B cell (primary cell): ENCODE results near the gene EYS. TPM values are rescaled to one million over a fixed set of nuclear protein-coding genes. Genes with fewer than 3 reads are reported as not detected.

Experiments used
- ATAC-seq: fragments of 200-7000 bp; cut with Tn5 transposase; one replicate; pipeline ENCODE4 v1.10.0; 2021; ENCODE audit warnings: low read depth, mild to moderate bottlenecking, moderate number of reproducible peaks, moderate library complexity
- CTCF ChIA-PET: fragments of 350-600 bp; sonication (Branson Sonifier 250); formaldehyde crosslinking; loops from one replicate; lab custom pipeline; 2021; ENCODE audit warnings: antibody characterized with exemption, inconsistent platforms; lab: Charles Lee
- POLR2A ChIA-PET: fragments of 350-600 bp; sonication (Branson Sonifier 250); formaldehyde crosslinking; loops from one replicate; lab custom pipeline; 2021; ENCODE audit warnings: antibody characterized with exemption; lab: Charles Lee
- DNase-seq: peaks from one replicate; pipeline ENCODE4 v3.0.0; 2013
- H2AFZ ChIP-seq: 2 replicates; pipeline ENCODE4 v1.6.1; 2012; ENCODE audit warnings: mild to moderate bottlenecking, low read depth, low read length; ENCODE audit not compliant: insufficient read depth, poor library complexity, severe bottlenecking
- H3K27ac ChIP-seq, 2 donors: 1 replicate in 1 of 2; 2 replicates in 1 of 2; pipeline ENCODE4 v1.5.1; 2012 to 2013; ENCODE audit warnings: low read length in 2 of 2, mild to moderate bottlenecking in 2 of 2, moderate library complexity in 1 of 2
- H3K27me3 ChIP-seq, 4 experiments: fragments of 200-600 bp in 1 of 4; sonication (generic) in 1 of 4; replicated peaks in 1 of 4; 1 replicate in 2 of 4; 2 replicates in 2 of 4; pipeline versions ENCODE4 v1.6.1 to v1.7.0; 2013 to 2016; ENCODE audit warnings: low read length in 3 of 4, mild to moderate bottlenecking in 2 of 4, mixed read lengths in 1 of 4, moderate library complexity in 1 of 4; ENCODE audit not compliant: insufficient read depth in 4 of 4, control insufficient read depth in 3 of 4; ENCODE audit errors: control extremely low read depth in 1 of 4
- H3K36me3 ChIP-seq, 2 experiments: replicated peaks in 1 of 2; 1 replicate in 1 of 2; 2 replicates in 1 of 2; pipeline versions ENCODE4 v1.6.1 to v1.7.1; 2013; ENCODE audit warnings: low read length in 1 of 2; ENCODE audit not compliant: insufficient read depth in 2 of 2, control insufficient read depth in 1 of 2; ENCODE audit errors: control extremely low read depth in 1 of 2, extremely low read depth in 1 of 2
- H3K4me1 ChIP-seq, 2 donors: fragments of 200-600 bp in 1 of 2; sonication (generic) in 1 of 2; 1 replicate in 1 of 2; 2 replicates in 1 of 2; pipeline versions ENCODE4 v1.5.1 to v1.6.1; 2013 to 2017; ENCODE audit warnings: low read length in 2 of 2; ENCODE audit not compliant: control insufficient read depth in 2 of 2, insufficient read depth in 2 of 2
- H3K4me2 ChIP-seq: replicated peaks from 2 replicates; pipeline ENCODE3; 2012; ENCODE audit warnings: mild to moderate bottlenecking, low read depth, low read length; ENCODE audit not compliant: poor library complexity, severe bottlenecking
- H3K4me3 ChIP-seq, 5 experiments: fragments of 200-600 bp in 1 of 5; sonication (generic) in 1 of 5; 1 replicate in 3 of 5; 2 replicates in 2 of 5; pipeline versions ENCODE4 v1.5.1 to v1.7.0; 2011 to 2016; ENCODE audit warnings: low read length in 4 of 5, mild to moderate bottlenecking in 4 of 5, low read depth in 2 of 5, control low read depth in 1 of 5, moderate library complexity in 1 of 5; ENCODE audit not compliant: insufficient read depth in 1 of 5; ENCODE audit errors: control extremely low read depth in 1 of 5, extremely low read depth in 1 of 5
- H3K79me2 ChIP-seq: fragments of 200-600 bp; sonication (generic); one replicate; pipeline ENCODE4 v1.6.0; 2016; ENCODE audit warnings: low read length; ENCODE audit not compliant: control insufficient read depth, insufficient read depth
- H3K9ac ChIP-seq: fragments of 200-600 bp; sonication (generic); 2 replicates; pipeline ENCODE4 v1.6.1; 2017; ENCODE audit warnings: mild to moderate bottlenecking, low read length, moderate library complexity
- H3K9me3 ChIP-seq, 3 donors: one replicate each; pipeline versions ENCODE4 v1.6.1 to v1.7.1; 2013; ENCODE audit warnings: low read length in 2 of 3; ENCODE audit not compliant: control insufficient read depth in 2 of 3, insufficient read depth in 1 of 3; ENCODE audit errors: control extremely low read depth in 1 of 3
- H4K20me1 ChIP-seq: 2 replicates; pipeline ENCODE4 v1.6.0; 2012; ENCODE audit warnings: mild to moderate bottlenecking, low read length; ENCODE audit not compliant: insufficient read depth, control insufficient read depth, poor library complexity, severe bottlenecking
- H3K27ac Mint-ChIP-seq: one replicate; pipeline ENCODE4 v1.8.0; 2021; ENCODE audit warnings: mixed read lengths
- H3K27me3 Mint-ChIP-seq: one replicate; pipeline ENCODE4 v1.8.0; 2021; ENCODE audit warnings: mixed read lengths
- H3K4me1 Mint-ChIP-seq: one replicate; pipeline ENCODE4 v1.8.0; 2021; ENCODE audit warnings: mixed read lengths
- H3K4me3 Mint-ChIP-seq: one replicate; pipeline ENCODE4 v1.8.0; 2021; ENCODE audit warnings: mixed read lengths
- H3K9me3 Mint-ChIP-seq: one replicate; pipeline ENCODE4 v1.8.0; 2022; ENCODE audit warnings: mixed read lengths; ENCODE audit not compliant: insufficient read depth
- CTCF ChIP-seq: fragments of 200-600 bp; IDR thresholded peaks from one replicate; pipeline ENCODE4 v1.8.0; 2022; ENCODE audit warnings: antibody characterized with exemption, mild to moderate bottlenecking
- EZH2 ChIP-seq: IDR thresholded peaks from 2 replicates; pipeline ENCODE4 v1.6.1; 2012; ENCODE audit warnings: borderline replicate concordance, low read depth, mild to moderate bottlenecking, moderate library complexity, low read length; ENCODE audit not compliant: insufficient read depth, poor library complexity, severe bottlenecking
- WGBS: methylation state at CpG from one replicate; pipeline ENCODE4 v1.1.5; 2013; ENCODE audit warnings: missing lambda C conversion rate; ENCODE audit not compliant: insufficient coverage; 5-methylcytosine and 5-hydroxymethylcytosine counted together
- intact Hi-C: fragments of 100-400 bp; cut with micrococcal nuclease; formaldehyde crosslinking; loops from one replicate; pipeline ENCODE4 v1.10.0; 2022
- polyA plus RNA-seq: library from polyadenylated mRNA; depleted of rRNA; stranded (reverse); fragments of >200 nt; gene quantifications from 2 replicates; pipeline ENCODE4 v1.2.3, GENCODE V29; 2012
- total RNA-seq, 2 donors: library from RNA; stranded (reverse); fragments of 120-200 nt in 1 of 2; gene quantifications; 1 replicate in 1 of 2; 2 replicates in 1 of 2; pipeline versions ENCODE4 v1.2.3 to v1.2.4, GENCODE V29; 2013 to 2022

The EYS gene
- total and polyA plus RNA-seq, 2 donors (not counting 1 experiment from before 2014, with no cell fraction given): not detected

- Mint-ChIP-seq H3K9me3 (no peaks in the 10 kb centered on the region), H3K27me3 (no peaks in the 10 kb centered on the region), H3K4me3 (no peak overlapping the region), H3K4me1 (no peaks in the 10 kb centered on the region), H3K27ac (no peak overlapping the region)
- Histone ChIP-seq H3K79me2 (no peaks in the 10 kb centered on the region), H3K4me1 (no peaks in the 10 kb centered on the region), H4K20me1 (no peaks in the 10 kb centered on the region), H3K27ac (no peak overlapping the region), H3K9ac (no peak overlapping the region), H3K4me3 (no peak overlapping the region), H3K4me2 (no peak overlapping the region), H3K36me3 (no peaks in the 10 kb centered on the region), H3K27me3 (no peaks in the 10 kb centered on the region), H2AFZ (no peak overlapping the region), H3K9me3 (no peaks in the 10 kb centered on the region)
- ChIA-PET CTCF (no interaction called here), POLR2A (no interaction called here)
- intact Hi-C loops: no loop called here
- ATAC-seq (no peak), DNase-seq (no peak)
- TF ChIP-seq CTCF (no peak), EZH2 (no peak)
- WGBS: no CpG with 5 or more reads among the region's 1 CpG
These were observed 1666.9 kb downstream of the EYS start for GRCh38 chr6:64040113-64040512.

- H3K9me3 Mint-ChIP-seq: no peaks in the 10 kb centered on the region
- Histone ChIP-seq H3K4me2 (no peak overlapping the region), H3K4me3 (no peak overlapping the region), H3K9me3 (no peaks in the 10 kb centered on the region), H3K27ac (no peak overlapping the region), H2AFZ (no peak overlapping the region), H3K36me3 (no peaks in the 10 kb centered on the region), H3K9ac (no peak overlapping the region), H3K27me3 (no peaks in the 10 kb centered on the region), H3K79me2 (no peaks in the 10 kb centered on the region), H4K20me1 (no peaks in the 10 kb centered on the region), H3K4me1 (no peaks in the 10 kb centered on the region)
- H3K27me3 Mint-ChIP-seq: no peaks in the 10 kb centered on the region
- H3K27ac Mint-ChIP-seq: no peak overlapping the region
- H3K4me3 Mint-ChIP-seq: no peak overlapping the region
- no peak for DNase-seq
- no peak for ATAC-seq
- H3K4me1 Mint-ChIP-seq: no peaks in the 10 kb centered on the region
- POLR2A ChIA-PET: no interaction called here
- intact Hi-C loops: no loop called here
- TF ChIP-seq EZH2 (no peak), CTCF (no peak)
- CTCF ChIA-PET: no interaction called here
- no CpG with 5 or more reads among the region's 1 CpG for WGBS
These were observed 1669.6 kb downstream of the EYS start for GRCh38 chr6:64037427-64037826.
